GM23338 (cell line): Measurements from ENCODE around the gene METTL6. TPM values are rescaled to one million over a fixed set of nuclear protein-coding genes. Genes with fewer than 3 reads are reported as not detected.

Source experiments
- ATAC-seq: fragments of 200-7000 bp; cut with Tn5 transposase; 3 replicates; pipeline ENCODE4 v1.9.1; 2020
- DNase-seq: peaks from one replicate; pipeline ENCODE4 v3.0.0-alpha.2; 2015; ENCODE audit warnings: low spot score
- H2AFZ ChIP-seq: fragments of 200-600 bp; sonication (generic); 2 replicates; pipeline ENCODE4 v1.8.0; 2016; ENCODE audit warnings: antibody characterized with exemption, mild to moderate bottlenecking, moderate library complexity
- H3F3A ChIP-seq: fragments of 200-600 bp; sonication (generic); replicated peaks from 2 replicates; pipeline ENCODE4 v1.8.0; 2017; ENCODE audit warnings: antibody characterized with exemption, mixed run types, low read depth
- H3K27ac ChIP-seq: fragments of 200-600 bp; sonication (generic); 2 replicates; pipeline ENCODE4 v1.6.1; 2016; ENCODE audit warnings: low read depth
- H3K27me3 ChIP-seq: fragments of 200-600 bp; sonication (generic); 2 replicates; pipeline ENCODE4 v1.8.0; 2016; ENCODE audit warnings: mild to moderate bottlenecking, mixed run types, moderate library complexity; ENCODE audit not compliant: insufficient read depth
- H3K36me3 ChIP-seq: fragments of 200-600 bp; sonication (generic); 2 replicates; pipeline ENCODE4 v1.8.0; 2016; ENCODE audit warnings: mild to moderate bottlenecking; ENCODE audit not compliant: insufficient read depth
- H3K4me1 ChIP-seq: fragments of 200-600 bp; sonication (generic); 2 replicates; pipeline ENCODE4 v1.8.0; 2016; ENCODE audit warnings: mild to moderate bottlenecking, moderate library complexity; ENCODE audit not compliant: insufficient read depth
- H3K4me2 ChIP-seq: fragments of 200-600 bp; sonication (generic); 2 replicates; pipeline ENCODE4 v1.7.1; 2017; ENCODE audit warnings: mixed run types
- H3K4me3 ChIP-seq: fragments of 200-600 bp; sonication (generic); 2 replicates; pipeline ENCODE4 v1.6.1; 2016; ENCODE audit warnings: mixed run types
- H3K79me2 ChIP-seq: fragments of 200-600 bp; sonication (generic); replicated peaks from 2 replicates; pipeline ENCODE4 v1.8.0; 2017; ENCODE audit warnings: mild to moderate bottlenecking; ENCODE audit not compliant: insufficient read depth
- H3K9me2 ChIP-seq: fragments of 200-600 bp; sonication (generic); 2 replicates; pipeline ENCODE4 v1.8.0; 2017; ENCODE audit not compliant: insufficient read depth
- H4K20me1 ChIP-seq: fragments of 200-600 bp; sonication (generic); replicated peaks from 2 replicates; pipeline ENCODE4 v1.8.0; 2017; ENCODE audit warnings: mild to moderate bottlenecking; ENCODE audit not compliant: insufficient read depth
- H3K27ac Mint-ChIP-seq: 2 replicates; pipeline ENCODE4 v1.8.0; 2020; ENCODE audit warnings: inconsistent platforms, mild to moderate bottlenecking, moderate library complexity, mixed read lengths
- H3K27me3 Mint-ChIP-seq: 3 replicates; pipeline ENCODE4 v1.8.0; 2022; ENCODE audit warnings: low read depth, mild to moderate bottlenecking, moderate library complexity, mixed read lengths, inconsistent platforms; ENCODE audit not compliant: insufficient read depth, poor library complexity
- H3K36me3 Mint-ChIP-seq: 3 replicates; pipeline ENCODE4 v1.8.0; 2021; ENCODE audit warnings: low read depth, mild to moderate bottlenecking, inconsistent platforms, moderate library complexity, mixed read lengths
- H3K4me1 Mint-ChIP-seq: 3 replicates; pipeline ENCODE4 v1.8.0; 2020; ENCODE audit warnings: mild to moderate bottlenecking, inconsistent platforms, mixed read lengths
- H3K4me3 Mint-ChIP-seq: 3 replicates; pipeline ENCODE4 v1.8.0; 2021; ENCODE audit warnings: moderate library complexity, mild to moderate bottlenecking, inconsistent platforms, mixed read lengths
- H3K9me3 Mint-ChIP-seq: 3 replicates; pipeline ENCODE4 v1.8.0; 2020; ENCODE audit warnings: moderate library complexity, mild to moderate bottlenecking, inconsistent platforms, mixed read lengths
- CREB1 ChIP-seq: fragments of 250-450 bp; sonication (Bioruptor Pico); IDR thresholded peaks from 2 replicates; pipeline ENCODE4 v1.5.0; 2020; ENCODE audit warnings: low read depth, mild to moderate bottlenecking, moderate library complexity
- EZH2 ChIP-seq: fragments of 200-600 bp; sonication (generic); IDR thresholded peaks from one replicate; pipeline ENCODE4 v1.8.0; 2017; ENCODE audit warnings: antibody characterized with exemption, mild to moderate bottlenecking, low read depth; ENCODE audit not compliant: unreplicated experiment
- EZH2phosphoT487 ChIP-seq: fragments of 200-600 bp; sonication (generic); IDR thresholded peaks from one replicate; pipeline ENCODE4 v1.8.1; 2018; ENCODE audit warnings: antibody characterized with exemption; ENCODE audit not compliant: unreplicated experiment
- JUNB ChIP-seq: IDR thresholded peaks from one replicate; pipeline ENCODE4 v1.6.1; 2016; ENCODE audit warnings: antibody characterized with exemption; ENCODE audit not compliant: unreplicated experiment
- NANOG ChIP-seq: IDR thresholded peaks from 2 replicates; pipeline ENCODE4 v1.6.1; 2016; ENCODE audit warnings: antibody characterized with exemption, borderline replicate concordance
- POLR2AphosphoS5 ChIP-seq: IDR thresholded peaks from 2 replicates; pipeline ENCODE4 v1.6.1; 2016; ENCODE audit warnings: antibody characterized with exemption, low read depth
- STAT1 ChIP-seq: IDR thresholded peaks from one replicate; pipeline ENCODE4 v1.6.1; 2016; ENCODE audit warnings: antibody characterized with exemption; ENCODE audit not compliant: unreplicated experiment
- ZNF114 ChIP-seq: fragments of 250-450 bp; sonication (Bioruptor Pico); IDR thresholded peaks from 2 replicates; pipeline ENCODE4 v1.5.0; 2020; ENCODE audit warnings: mild to moderate bottlenecking, moderate library complexity
- ZNF331 ChIP-seq: fragments of 250-450 bp; sonication (Bioruptor Pico); IDR thresholded peaks from 2 replicates; pipeline ENCODE4 v1.5.0; 2020; ENCODE audit warnings: low read depth, mild to moderate bottlenecking, moderate library complexity
- polyA plus RNA-seq: library from polyadenylated mRNA; unstranded; fragments of >200 nt; fragmentation: Nextera tagmentation; extraction: Ambion mirVana; gene quantifications from 2 replicates; pipeline ENCODE4 v1.2.1, GENCODE V29; 2016
- total RNA-seq: library from RNA; depleted of rRNA; stranded (reverse); fragments of >200 nt; shearing (Covaris generic); gene quantifications from 2 replicates; pipeline ENCODE4 v1.2.3, GENCODE V29; 2014
- TF ChIP-seq, protein P1 (sequence below): IDR thresholded peaks from one replicate; pipeline ENCODE4 v1.6.1; 2018; ENCODE audit warnings: antibody characterized with exemption; ENCODE audit not compliant: unreplicated experiment
- TF ChIP-seq, protein P2 (sequence below): IDR thresholded peaks from 2 replicates; pipeline ENCODE4 v1.6.1; 2016; ENCODE audit warnings: antibody characterized with exemption
- TF ChIP-seq, protein P3 (sequence below), 2 experiments: fragments of 200-600 bp in 1 of 2; sonication (generic) in 1 of 2; conservative IDR thresholded peaks; 2 replicates each; pipeline versions ENCODE4 v1.5.1 to v1.6.1; 2016 to 2017; ENCODE audit warnings: antibody characterized with exemption in 2 of 2, low read depth in 2 of 2, mild to moderate bottlenecking in 2 of 2, moderate library complexity in 1 of 2
- TF ChIP-seq, protein P4 (sequence below): fragments of 250-450 bp; sonication (Bioruptor Pico); IDR thresholded peaks from 2 replicates; pipeline ENCODE4 v1.5.0; 2020; ENCODE audit warnings: mild to moderate bottlenecking, moderate library complexity

Gene METTL6
- total and polyA plus RNA-seq, 2 experiments from 2014 or later: 15.1 to 17.8 TPM

DNA sequence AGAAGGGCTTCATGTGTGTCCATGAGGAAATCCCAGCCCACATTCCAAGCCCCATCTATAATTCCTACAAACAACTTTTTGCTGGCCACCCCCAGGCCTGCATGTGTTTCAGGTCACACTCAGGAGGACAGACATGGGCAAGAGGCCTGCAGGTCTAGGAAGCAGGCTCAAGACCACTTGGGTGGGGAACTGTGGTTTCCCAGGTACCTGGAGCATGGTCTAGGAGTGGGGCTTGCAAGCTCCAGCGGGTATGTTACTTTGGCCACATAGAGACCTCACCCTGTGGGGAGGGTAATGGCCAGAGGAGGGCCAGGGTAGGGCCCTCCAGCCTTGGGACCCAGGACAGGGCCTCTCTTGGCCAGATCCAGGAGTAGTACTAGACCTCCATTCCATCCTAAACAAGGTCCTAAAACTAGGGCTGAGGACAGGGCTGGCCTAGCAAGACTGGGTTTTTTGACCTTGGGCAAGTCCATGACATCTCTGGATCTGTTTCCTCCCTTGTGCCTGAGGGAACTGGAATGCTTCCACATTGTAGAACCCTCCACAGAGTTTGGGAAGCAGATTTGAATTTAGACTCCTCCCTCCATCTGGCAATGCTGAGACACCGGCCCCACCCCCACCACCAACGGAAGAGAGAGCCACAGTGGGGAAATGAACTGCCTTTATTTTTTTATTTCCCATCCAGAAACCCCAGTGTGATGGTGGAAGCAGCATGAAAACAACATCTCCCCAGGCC lies 22.3 kb upstream of the METTL6 start:
- H3K27me3 ChIP-seq: no peaks in the 10 kb centered on the region
- DNase-seq (no peak), ATAC-seq (no peak)
- peaks cover 2% of the 10 kb centered on the region for H3K27me3 Mint-ChIP-seq
- H3K4me1 ChIP-seq: no peaks in the 10 kb centered on the region
- no peak overlapping the region for H3K4me3 ChIP-seq
- TF ChIP-seq NANOG (no peak), ZNF114 (CRISPR knock-in tag) (no peak), POLR2AphosphoS5 (no peak), STAT1 (no peak), ZNF331 (CRISPR knock-in tag) (no peak), CREB1 (CRISPR knock-in tag) (no peak), JUNB (no peak), EZH2 (no peak), EZH2phosphoT487 (no peak)
- TF ChIP-seq, protein P1, sequence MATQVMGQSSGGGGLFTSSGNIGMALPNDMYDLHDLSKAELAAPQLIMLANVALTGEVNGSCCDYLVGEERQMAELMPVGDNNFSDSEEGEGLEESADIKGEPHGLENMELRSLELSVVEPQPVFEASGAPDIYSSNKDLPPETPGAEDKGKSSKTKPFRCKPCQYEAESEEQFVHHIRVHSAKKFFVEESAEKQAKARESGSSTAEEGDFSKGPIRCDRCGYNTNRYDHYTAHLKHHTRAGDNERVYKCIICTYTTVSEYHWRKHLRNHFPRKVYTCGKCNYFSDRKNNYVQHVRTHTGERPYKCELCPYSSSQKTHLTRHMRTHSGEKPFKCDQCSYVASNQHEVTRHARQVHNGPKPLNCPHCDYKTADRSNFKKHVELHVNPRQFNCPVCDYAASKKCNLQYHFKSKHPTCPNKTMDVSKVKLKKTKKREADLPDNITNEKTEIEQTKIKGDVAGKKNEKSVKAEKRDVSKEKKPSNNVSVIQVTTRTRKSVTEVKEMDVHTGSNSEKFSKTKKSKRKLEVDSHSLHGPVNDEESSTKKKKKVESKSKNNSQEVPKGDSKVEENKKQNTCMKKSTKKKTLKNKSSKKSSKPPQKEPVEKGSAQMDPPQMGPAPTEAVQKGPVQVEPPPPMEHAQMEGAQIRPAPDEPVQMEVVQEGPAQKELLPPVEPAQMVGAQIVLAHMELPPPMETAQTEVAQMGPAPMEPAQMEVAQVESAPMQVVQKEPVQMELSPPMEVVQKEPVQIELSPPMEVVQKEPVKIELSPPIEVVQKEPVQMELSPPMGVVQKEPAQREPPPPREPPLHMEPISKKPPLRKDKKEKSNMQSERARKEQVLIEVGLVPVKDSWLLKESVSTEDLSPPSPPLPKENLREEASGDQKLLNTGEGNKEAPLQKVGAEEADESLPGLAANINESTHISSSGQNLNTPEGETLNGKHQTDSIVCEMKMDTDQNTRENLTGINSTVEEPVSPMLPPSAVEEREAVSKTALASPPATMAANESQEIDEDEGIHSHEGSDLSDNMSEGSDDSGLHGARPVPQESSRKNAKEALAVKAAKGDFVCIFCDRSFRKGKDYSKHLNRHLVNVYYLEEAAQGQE: no peak
- TF ChIP-seq, protein P2, sequence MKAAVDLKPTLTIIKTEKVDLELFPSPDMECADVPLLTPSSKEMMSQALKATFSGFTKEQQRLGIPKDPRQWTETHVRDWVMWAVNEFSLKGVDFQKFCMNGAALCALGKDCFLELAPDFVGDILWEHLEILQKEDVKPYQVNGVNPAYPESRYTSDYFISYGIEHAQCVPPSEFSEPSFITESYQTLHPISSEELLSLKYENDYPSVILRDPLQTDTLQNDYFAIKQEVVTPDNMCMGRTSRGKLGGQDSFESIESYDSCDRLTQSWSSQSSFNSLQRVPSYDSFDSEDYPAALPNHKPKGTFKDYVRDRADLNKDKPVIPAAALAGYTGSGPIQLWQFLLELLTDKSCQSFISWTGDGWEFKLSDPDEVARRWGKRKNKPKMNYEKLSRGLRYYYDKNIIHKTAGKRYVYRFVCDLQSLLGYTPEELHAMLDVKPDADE: no peak
- TF ChIP-seq, protein P3, sequence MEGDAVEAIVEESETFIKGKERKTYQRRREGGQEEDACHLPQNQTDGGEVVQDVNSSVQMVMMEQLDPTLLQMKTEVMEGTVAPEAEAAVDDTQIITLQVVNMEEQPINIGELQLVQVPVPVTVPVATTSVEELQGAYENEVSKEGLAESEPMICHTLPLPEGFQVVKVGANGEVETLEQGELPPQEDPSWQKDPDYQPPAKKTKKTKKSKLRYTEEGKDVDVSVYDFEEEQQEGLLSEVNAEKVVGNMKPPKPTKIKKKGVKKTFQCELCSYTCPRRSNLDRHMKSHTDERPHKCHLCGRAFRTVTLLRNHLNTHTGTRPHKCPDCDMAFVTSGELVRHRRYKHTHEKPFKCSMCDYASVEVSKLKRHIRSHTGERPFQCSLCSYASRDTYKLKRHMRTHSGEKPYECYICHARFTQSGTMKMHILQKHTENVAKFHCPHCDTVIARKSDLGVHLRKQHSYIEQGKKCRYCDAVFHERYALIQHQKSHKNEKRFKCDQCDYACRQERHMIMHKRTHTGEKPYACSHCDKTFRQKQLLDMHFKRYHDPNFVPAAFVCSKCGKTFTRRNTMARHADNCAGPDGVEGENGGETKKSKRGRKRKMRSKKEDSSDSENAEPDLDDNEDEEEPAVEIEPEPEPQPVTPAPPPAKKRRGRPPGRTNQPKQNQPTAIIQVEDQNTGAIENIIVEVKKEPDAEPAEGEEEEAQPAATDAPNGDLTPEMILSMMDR (conservative IDR thresholded peaks at IDR 0.05; ENCODE audit: low read depth in 2 of 2): no peak
- TF ChIP-seq, protein P4, sequence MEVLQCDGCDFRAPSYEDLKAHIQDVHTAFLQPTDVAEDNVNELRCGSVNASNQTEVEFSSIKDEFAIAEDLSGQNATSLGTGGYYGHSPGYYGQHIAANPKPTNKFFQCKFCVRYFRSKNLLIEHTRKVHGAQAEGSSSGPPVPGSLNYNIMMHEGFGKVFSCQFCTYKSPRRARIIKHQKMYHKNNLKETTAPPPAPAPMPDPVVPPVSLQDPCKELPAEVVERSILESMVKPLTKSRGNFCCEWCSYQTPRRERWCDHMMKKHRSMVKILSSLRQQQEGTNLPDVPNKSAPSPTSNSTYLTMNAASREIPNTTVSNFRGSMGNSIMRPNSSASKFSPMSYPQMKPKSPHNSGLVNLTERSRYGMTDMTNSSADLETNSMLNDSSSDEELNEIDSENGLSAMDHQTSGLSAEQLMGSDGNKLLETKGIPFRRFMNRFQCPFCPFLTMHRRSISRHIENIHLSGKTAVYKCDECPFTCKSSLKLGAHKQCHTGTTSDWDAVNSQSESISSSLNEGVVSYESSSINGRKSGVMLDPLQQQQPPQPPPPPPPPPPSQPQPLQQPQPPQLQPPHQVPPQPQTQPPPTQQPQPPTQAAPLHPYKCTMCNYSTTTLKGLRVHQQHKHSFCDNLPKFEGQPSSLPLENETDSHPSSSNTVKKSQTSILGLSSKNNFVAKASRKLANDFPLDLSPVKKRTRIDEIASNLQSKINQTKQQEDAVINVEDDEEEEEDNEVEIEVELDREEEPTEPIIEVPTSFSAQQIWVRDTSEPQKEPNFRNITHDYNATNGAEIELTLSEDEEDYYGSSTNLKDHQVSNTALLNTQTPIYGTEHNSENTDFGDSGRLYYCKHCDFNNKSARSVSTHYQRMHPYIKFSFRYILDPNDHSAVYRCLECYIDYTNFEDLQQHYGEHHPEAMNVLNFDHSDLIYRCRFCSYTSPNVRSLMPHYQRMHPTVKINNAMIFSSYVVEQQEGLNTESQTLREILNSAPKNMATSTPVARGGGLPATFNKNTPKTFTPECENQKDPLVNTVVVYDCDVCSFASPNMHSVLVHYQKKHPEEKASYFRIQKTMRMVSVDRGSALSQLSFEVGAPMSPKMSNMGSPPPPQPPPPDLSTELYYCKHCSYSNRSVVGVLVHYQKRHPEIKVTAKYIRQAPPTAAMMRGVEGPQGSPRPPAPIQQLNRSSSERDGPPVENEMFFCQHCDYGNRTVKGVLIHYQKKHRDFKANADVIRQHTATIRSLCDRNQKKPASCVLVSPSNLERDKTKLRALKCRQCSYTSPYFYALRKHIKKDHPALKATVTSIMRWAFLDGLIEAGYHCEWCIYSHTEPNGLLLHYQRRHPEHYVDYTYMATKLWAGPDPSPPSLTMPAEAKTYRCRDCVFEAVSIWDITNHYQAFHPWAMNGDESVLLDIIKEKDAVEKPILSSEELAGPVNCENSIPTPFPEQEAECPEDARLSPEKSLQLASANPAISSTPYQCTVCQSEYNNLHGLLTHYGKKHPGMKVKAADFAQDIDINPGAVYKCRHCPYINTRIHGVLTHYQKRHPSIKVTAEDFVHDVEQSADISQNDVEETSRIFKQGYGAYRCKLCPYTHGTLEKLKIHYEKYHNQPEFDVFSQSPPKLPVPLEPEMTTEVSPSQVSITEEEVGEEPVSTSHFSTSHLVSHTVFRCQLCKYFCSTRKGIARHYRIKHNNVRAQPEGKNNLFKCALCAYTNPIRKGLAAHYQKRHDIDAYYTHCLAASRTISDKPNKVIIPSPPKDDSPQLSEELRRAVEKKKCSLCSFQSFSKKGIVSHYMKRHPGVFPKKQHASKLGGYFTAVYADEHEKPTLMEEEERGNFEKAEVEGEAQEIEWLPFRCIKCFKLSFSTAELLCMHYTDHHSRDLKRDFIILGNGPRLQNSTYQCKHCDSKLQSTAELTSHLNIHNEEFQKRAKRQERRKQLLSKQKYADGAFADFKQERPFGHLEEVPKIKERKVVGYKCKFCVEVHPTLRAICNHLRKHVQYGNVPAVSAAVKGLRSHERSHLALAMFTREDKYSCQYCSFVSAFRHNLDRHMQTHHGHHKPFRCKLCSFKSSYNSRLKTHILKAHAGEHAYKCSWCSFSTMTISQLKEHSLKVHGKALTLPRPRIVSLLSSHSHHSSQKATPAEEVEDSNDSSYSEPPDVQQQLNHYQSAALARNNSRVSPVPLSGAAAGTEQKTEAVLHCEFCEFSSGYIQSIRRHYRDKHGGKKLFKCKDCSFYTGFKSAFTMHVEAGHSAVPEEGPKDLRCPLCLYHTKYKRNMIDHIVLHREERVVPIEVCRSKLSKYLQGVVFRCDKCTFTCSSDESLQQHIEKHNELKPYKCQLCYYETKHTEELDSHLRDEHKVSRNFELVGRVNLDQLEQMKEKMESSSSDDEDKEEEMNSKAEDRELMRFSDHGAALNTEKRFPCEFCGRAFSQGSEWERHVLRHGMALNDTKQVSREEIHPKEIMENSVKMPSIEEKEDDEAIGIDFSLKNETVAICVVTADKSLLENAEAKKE: no peak
- no peak overlapping the region for H3K4me3 Mint-ChIP-seq
- no peaks in the 10 kb centered on the region for H3K9me2 ChIP-seq
- no peaks in the 10 kb centered on the region for H3F3A ChIP-seq
- no peaks in the 10 kb centered on the region for H3K36me3 ChIP-seq
- H3K36me3 Mint-ChIP-seq: no peaks in the 10 kb centered on the region; the same call in 2 of the 3 replicates
- H3K27ac Mint-ChIP-seq: no peak overlapping the region
- H2AFZ ChIP-seq: no peak overlapping the region
- no peaks in the 10 kb centered on the region for H3K9me3 Mint-ChIP-seq
- no peak overlapping the region for H3K4me2 ChIP-seq
- H3K4me1 Mint-ChIP-seq: no peaks in the 10 kb centered on the region
- no peaks in the 10 kb centered on the region for H3K79me2 ChIP-seq
- H4K20me1 ChIP-seq: no peaks in the 10 kb centered on the region
- no peak overlapping the region for H3K27ac ChIP-seq
